GM12892 (cell line): ENCODE results near the gene SMNDC1.
"Not testable (repeated sequence)": the region's sequence is repeated elsewhere in the genome, so short reads cannot be mapped to it uniquely, and the experiment has no call there.

Source experiments
- DNase-seq: peaks from one replicate; pipeline ENCODE4 v3.0.0; 2011; ENCODE audit not compliant: insufficient read length
- FAIRE-seq: peaks from 2 replicates; lab custom pipeline; 2011; peaks lifted over from hg19 to GRCh38; lab: Jason Lieb, UNC
- POLR2A ChIP-seq: IDR thresholded peaks from 2 replicates; pipeline ENCODE4 v1.6.1; 2011; ENCODE audit warnings: low read depth, low read length, control low read depth
- POLR2AphosphoS5 ChIP-seq: IDR thresholded peaks from 2 replicates; pipeline ENCODE4 v1.6.1; 2011; ENCODE audit warnings: low read depth, low read length, control low read depth
- TAF1 ChIP-seq: IDR thresholded peaks from 2 replicates; pipeline ENCODE4 v1.6.1; 2011; ENCODE audit warnings: low read depth, mild to moderate bottlenecking, control low read depth, low read length, borderline replicate concordance

SMNDC1 gene

GRCh38 chr10:110260746-110261477, 43.8 kb downstream of the SMNDC1 start:
- TF ChIP-seq POLR2AphosphoS5 (no peak), TAF1 (no peak), POLR2A (no peak)
- FAIRE-seq: no peak

GRCh38 chr10:110259317-110259716, 45.4 kb downstream of the SMNDC1 start:
- no peak for FAIRE-seq
- no peak for DNase-seq
- TF ChIP-seq POLR2AphosphoS5 (no peak), POLR2A (no peak), TAF1 (no peak)

More at GRCh38 chr10:110260746-110261477, 43.8 kb downstream of the SMNDC1 start:
- DNase-seq: no peak

- no peak for FAIRE-seq
- TF ChIP-seq POLR2A (no peak), POLR2AphosphoS5 (no peak), TAF1 (no peak)
- no peak for DNase-seq
These were observed 46.2 kb downstream of the SMNDC1 start for GRCh38 chr10:110258542-110258941.

GRCh38 chr10:110254467-110254866, 50.3 kb downstream of the SMNDC1 start:
- DNase-seq (no peak), FAIRE-seq (no peak)
- TF ChIP-seq POLR2A (no peak), TAF1 (no peak), POLR2AphosphoS5 (no peak)

GRCh38 chr10:110252151-110252550, 52.6 kb downstream of the SMNDC1 start:
- TF ChIP-seq POLR2AphosphoS5 (no peak), POLR2A (no peak), TAF1 (no peak)
- FAIRE-seq (no peak), DNase-seq (no peak)

GRCh38 chr10:110251392-110251791, 53.3 kb downstream of the SMNDC1 start:
- not testable (repeated sequence) for DNase-seq
- FAIRE-seq: peak; percentile 92

- peak; percentile 67 for FAIRE-seq
- DNase-seq: not testable (repeated sequence)
These were observed 55.2 kb downstream of the SMNDC1 start for GRCh38 chr10:110249489-110249888.

- FAIRE-seq, DNase-seq: not testable (repeated sequence)
These were observed 56.9 kb downstream of the SMNDC1 start for GRCh38 chr10:110247833-110248232.

- no peak for FAIRE-seq
- DNase-seq: no peak
- TF ChIP-seq POLR2A (no peak), TAF1 (no peak), POLR2AphosphoS5 (no peak)
These were observed 60.2 kb downstream of the SMNDC1 start for GRCh38 chr10:110244550-110244949.

GRCh38 chr10:110242511-110242910, 62.2 kb downstream of the SMNDC1 start:
- DNase-seq (no peak), FAIRE-seq (no peak)
- TF ChIP-seq TAF1: no peak
- no peak for TF ChIP-seq POLR2A
- no peak for TF ChIP-seq POLR2AphosphoS5

- peak; percentile 88 for FAIRE-seq
- TF ChIP-seq POLR2A (no peak), TAF1 (no peak), POLR2AphosphoS5 (no peak)
- no peak for DNase-seq
These were observed 62.9 kb downstream of the SMNDC1 start for GRCh38 chr10:110241841-110242240.

- FAIRE-seq (peak; percentile 42), DNase-seq (no peak)
- no peak for TF ChIP-seq POLR2AphosphoS5
- TF ChIP-seq POLR2A: no peak
- no peak for TF ChIP-seq TAF1
These were observed 63.3 kb downstream of the SMNDC1 start for GRCh38 chr10:110241407-110241806.
